ENCODE measurements around the gene OR12D1.

Gene OR12D1

GRCh38 chr6:29461021-29461814 is 46.5 kb downstream of the OR12D1 start:
- no peaks in the 10 kb centered on the region for H4K20me1 ChIP-seq (ENCODE audit: insufficient read depth, low read length)
- H3K79me2 ChIP-seq (ENCODE audit: low read length) = no peaks in the 10 kb centered on the region
- TF ChIP-seq, protein P1, sequence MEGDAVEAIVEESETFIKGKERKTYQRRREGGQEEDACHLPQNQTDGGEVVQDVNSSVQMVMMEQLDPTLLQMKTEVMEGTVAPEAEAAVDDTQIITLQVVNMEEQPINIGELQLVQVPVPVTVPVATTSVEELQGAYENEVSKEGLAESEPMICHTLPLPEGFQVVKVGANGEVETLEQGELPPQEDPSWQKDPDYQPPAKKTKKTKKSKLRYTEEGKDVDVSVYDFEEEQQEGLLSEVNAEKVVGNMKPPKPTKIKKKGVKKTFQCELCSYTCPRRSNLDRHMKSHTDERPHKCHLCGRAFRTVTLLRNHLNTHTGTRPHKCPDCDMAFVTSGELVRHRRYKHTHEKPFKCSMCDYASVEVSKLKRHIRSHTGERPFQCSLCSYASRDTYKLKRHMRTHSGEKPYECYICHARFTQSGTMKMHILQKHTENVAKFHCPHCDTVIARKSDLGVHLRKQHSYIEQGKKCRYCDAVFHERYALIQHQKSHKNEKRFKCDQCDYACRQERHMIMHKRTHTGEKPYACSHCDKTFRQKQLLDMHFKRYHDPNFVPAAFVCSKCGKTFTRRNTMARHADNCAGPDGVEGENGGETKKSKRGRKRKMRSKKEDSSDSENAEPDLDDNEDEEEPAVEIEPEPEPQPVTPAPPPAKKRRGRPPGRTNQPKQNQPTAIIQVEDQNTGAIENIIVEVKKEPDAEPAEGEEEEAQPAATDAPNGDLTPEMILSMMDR (IDR thresholded peaks at IDR 0.05; ENCODE audit: low read length) = no peak
- no peak for TF ChIP-seq EZH2 (optimal IDR thresholded peaks at IDR 0.05; ENCODE audit: low read depth, low read length)
- TF ChIP-seq EZH2phosphoT487 (IDR thresholded peaks at IDR 0.05; ENCODE audit: low read length) = no peak
- DNase-seq = no peak
- H3K27ac ChIP-seq (ENCODE audit: low read length) = no peak overlapping the region
- no peak overlapping the region for H2AFZ ChIP-seq (ENCODE audit: low read length)
- H3K4me3 ChIP-seq (ENCODE audit: low read length) = no peak overlapping the region
- H3K9ac ChIP-seq (ENCODE audit: low read length) = no peak overlapping the region
- no peak overlapping the region for H3K4me2 ChIP-seq (ENCODE audit: low read depth, low read length)
- H3K27me3 ChIP-seq (replicated peaks; ENCODE audit: insufficient read depth, low read length) = no peaks in the 10 kb centered on the region
- no peaks in the 10 kb centered on the region for H3K4me1 ChIP-seq (ENCODE audit: low read length)
- no peaks in the 10 kb centered on the region for H3K9me2 ChIP-seq (replicated peaks; ENCODE audit: insufficient read depth, low read length)
- H3F3A ChIP-seq (ENCODE audit: insufficient read depth, low read length) = no peaks in the 10 kb centered on the region
- H3K9me3 ChIP-seq (replicated peaks; ENCODE audit: insufficient read depth, low read length) = no peaks in the 10 kb centered on the region
- H3K36me3 ChIP-seq (replicated peaks; ENCODE audit: insufficient read depth, low read length) = no peaks in the 10 kb centered on the region

- Histone ChIP-seq H3K4me3 (ENCODE audit: low read length) (no peak overlapping the region), H3K27ac (ENCODE audit: low read length) (no peak overlapping the region), H2AFZ (ENCODE audit: low read length) (no peak overlapping the region), H3K27me3 (replicated peaks; ENCODE audit: insufficient read depth, low read length) (no peaks in the 10 kb centered on the region), H3F3A (ENCODE audit: insufficient read depth, low read length) (no peaks in the 10 kb centered on the region), H3K4me2 (ENCODE audit: low read depth, low read length) (no peak overlapping the region), H3K36me3 (replicated peaks; ENCODE audit: insufficient read depth, low read length) (no peaks in the 10 kb centered on the region), H4K20me1 (ENCODE audit: insufficient read depth, low read length) (no peaks in the 10 kb centered on the region), H3K9ac (ENCODE audit: low read length) (no peak overlapping the region), H3K4me1 (ENCODE audit: low read length) (no peaks in the 10 kb centered on the region), H3K9me3 (replicated peaks; ENCODE audit: insufficient read depth, low read length) (no peaks in the 10 kb centered on the region), H3K79me2 (ENCODE audit: low read length) (no peaks in the 10 kb centered on the region), H3K9me2 (replicated peaks; ENCODE audit: insufficient read depth, low read length) (no peaks in the 10 kb centered on the region)
- TF ChIP-seq EZH2 (optimal IDR thresholded peaks at IDR 0.05; ENCODE audit: low read depth, low read length) (no peak), EZH2phosphoT487 (IDR thresholded peaks at IDR 0.05; ENCODE audit: low read length) (no peak)
- TF ChIP-seq, protein P1 (IDR thresholded peaks at IDR 0.05; ENCODE audit: low read length) = no peak
- no peak for DNase-seq
Observed at GRCh38 chr6:29462022-29462421, 47.3 kb downstream of the OR12D1 start.

DNA sequence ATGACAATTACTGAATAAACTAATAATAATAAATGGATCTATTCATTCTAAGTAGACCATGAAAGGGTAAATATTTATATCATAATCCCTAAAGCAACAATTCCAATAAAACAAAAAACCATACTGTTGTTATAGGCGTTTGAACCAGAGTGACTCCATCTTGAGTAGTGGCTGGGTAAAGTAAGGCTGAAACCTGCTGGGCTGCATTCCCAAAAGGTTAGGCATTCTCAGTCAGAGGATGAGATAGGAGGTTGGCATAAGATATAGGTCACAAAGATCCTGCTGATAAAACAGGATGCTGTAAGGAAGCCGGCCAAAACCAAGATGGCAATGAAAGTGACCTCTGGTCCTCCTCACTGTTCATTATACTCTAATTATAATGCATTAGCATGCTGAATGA is 50.6 kb downstream of the OR12D1 start:
- Histone ChIP-seq H3K9me3 (replicated peaks; ENCODE audit: insufficient read depth, low read length) (no peaks in the 10 kb centered on the region), H3K36me3 (replicated peaks; ENCODE audit: insufficient read depth, low read length) (no peaks in the 10 kb centered on the region), H3K9me2 (replicated peaks; ENCODE audit: insufficient read depth, low read length) (no peaks in the 10 kb centered on the region), H3K4me1 (ENCODE audit: low read length) (no peaks in the 10 kb centered on the region), H2AFZ (ENCODE audit: low read length) (no peak overlapping the region), H3K27me3 (replicated peaks; ENCODE audit: insufficient read depth, low read length) (no peaks in the 10 kb centered on the region), H3K79me2 (ENCODE audit: low read length) (no peaks in the 10 kb centered on the region), H3K27ac (ENCODE audit: low read length) (no peak overlapping the region), H3K4me3 (ENCODE audit: low read length) (no peak overlapping the region), H3K9ac (ENCODE audit: low read length) (no peak overlapping the region), H3K4me2 (ENCODE audit: low read depth, low read length) (no peak overlapping the region), H3F3A (ENCODE audit: insufficient read depth, low read length) (no peaks in the 10 kb centered on the region), H4K20me1 (ENCODE audit: insufficient read depth, low read length) (no peaks in the 10 kb centered on the region)
- DNase-seq = no peak
- TF ChIP-seq, protein P1 (IDR thresholded peaks at IDR 0.05; ENCODE audit: low read length) = no peak
- no peak for TF ChIP-seq EZH2phosphoT487 (IDR thresholded peaks at IDR 0.05; ENCODE audit: low read length)
- TF ChIP-seq EZH2 (optimal IDR thresholded peaks at IDR 0.05; ENCODE audit: low read depth, low read length) = no peak
